LNCaP clone FGC (cell line): ENCODE data around the gene REPS2.

Experiments
- DNase-seq: peaks from one replicate; pipeline ENCODE4 v3.0.0-alpha.2; 2011; ENCODE audit warnings: low read depth
- H3K4me3 ChIP-seq: 2 replicates; pipeline ENCODE4 v1.5.1; 2011; ENCODE audit warnings: mild to moderate bottlenecking, low read depth, low read length, control low read depth
- CTCF ChIP-seq: IDR thresholded peaks from 2 replicates; pipeline ENCODE4 v1.5.1; 2012; ENCODE audit warnings: mild to moderate bottlenecking; ENCODE audit not compliant: control insufficient read depth, insufficient read depth; ENCODE audit errors: extremely low read depth

Gene REPS2

GRCh38 chrX:17031827-17032226 is 85.4 kb downstream of the REPS2 start:
- TF ChIP-seq CTCF: no peak
- H3K4me3 ChIP-seq: no peak overlapping the region
- DNase-seq: no peak

- DNase-seq: no peak
- TF ChIP-seq CTCF: no peak
- H3K4me3 ChIP-seq: no peak overlapping the region
Observed at GRCh38 chrX:17032351-17032750, 85.9 kb downstream of the REPS2 start.

- TF ChIP-seq CTCF: no peak
- no peak for DNase-seq
- no peak overlapping the region for H3K4me3 ChIP-seq
Observed at GRCh38 chrX:17033225-17033624, 86.8 kb downstream of the REPS2 start.

- no peak for DNase-seq
- H3K4me3 ChIP-seq: no peak overlapping the region
- no peak for TF ChIP-seq CTCF
Observed at GRCh38 chrX:17035111-17035510, 88.7 kb downstream of the REPS2 start.

GRCh38 chrX:17036171-17036961 is 89.9 kb downstream of the REPS2 start:
- no peak overlapping the region for H3K4me3 ChIP-seq
- DNase-seq: no peak
- no peak for TF ChIP-seq CTCF

GRCh38 chrX:17038277-17038676 is 91.8 kb downstream of the REPS2 start:
- TF ChIP-seq CTCF: no peak
- DNase-seq: no peak
- H3K4me3 ChIP-seq: no peak overlapping the region

- DNase-seq: no peak
- no peak overlapping the region for H3K4me3 ChIP-seq
- TF ChIP-seq CTCF: no peak
Observed at GRCh38 chrX:17038681-17039161, 92.3 kb downstream of the REPS2 start.
